Forelimb muscle (tissue), 1 donor: ENCODE measurements around the gene TMUB1. TPM values are rescaled to one million over a fixed set of nuclear protein-coding genes. Genes with fewer than 3 reads are reported as not detected.

Experiments used
- DNase-seq: peaks from one replicate; pipeline ENCODE4 v3.0.0-alpha.2; 2013; ENCODE audit warnings: low read depth
- polyA plus RNA-seq: library from polyadenylated mRNA; unstranded; fragments of 120-200 nt; gene quantifications from one replicate; pipeline ENCODE4 v1.2.1, GENCODE V29; 2013; ENCODE audit not compliant: insufficient read length

The TMUB1 gene
- polyA plus RNA-seq, 1 donor, result 41.6 TPM

- no peak for DNase-seq
Observed at GRCh38 chr7:151070574-151070960, 12.7 kb downstream of the TMUB1 start.

DNA sequence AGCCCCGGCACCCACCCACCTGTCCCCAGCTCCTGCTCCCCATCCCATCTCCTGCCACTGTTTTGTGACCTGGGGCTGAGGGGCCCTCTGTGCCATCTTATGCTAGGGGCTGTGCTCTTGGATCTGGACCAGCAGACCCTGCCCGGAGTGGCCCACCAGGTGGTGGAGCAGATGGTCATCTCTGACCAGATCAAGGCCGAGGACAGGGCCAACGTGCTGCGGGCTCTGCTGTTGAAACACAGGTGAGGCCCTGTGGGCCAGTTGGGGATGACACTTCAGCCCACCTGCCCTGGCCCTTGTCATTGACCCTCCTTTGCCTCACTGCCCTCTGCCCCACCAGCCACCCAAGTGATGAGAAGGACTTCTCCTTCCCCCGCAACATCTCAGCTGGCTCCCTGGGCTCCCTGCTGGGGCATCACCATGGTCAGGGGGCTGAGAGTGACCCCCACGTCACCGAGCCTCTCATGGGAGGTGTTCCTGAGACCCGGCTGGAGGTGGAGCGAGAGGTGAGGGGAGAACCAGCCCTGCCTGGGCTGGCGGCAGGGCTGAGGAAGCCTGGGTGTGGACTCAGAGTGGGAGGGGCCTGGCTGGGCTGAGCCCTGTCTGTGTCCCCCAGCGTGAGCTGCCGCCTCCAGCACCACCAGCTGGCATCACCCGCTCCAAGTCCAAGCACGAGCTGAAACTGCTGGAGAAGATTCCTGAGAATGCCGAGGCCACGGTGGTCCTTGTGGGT lies 13.3 kb downstream of the TMUB1 start:
- DNase-seq, result no peak

DNA sequence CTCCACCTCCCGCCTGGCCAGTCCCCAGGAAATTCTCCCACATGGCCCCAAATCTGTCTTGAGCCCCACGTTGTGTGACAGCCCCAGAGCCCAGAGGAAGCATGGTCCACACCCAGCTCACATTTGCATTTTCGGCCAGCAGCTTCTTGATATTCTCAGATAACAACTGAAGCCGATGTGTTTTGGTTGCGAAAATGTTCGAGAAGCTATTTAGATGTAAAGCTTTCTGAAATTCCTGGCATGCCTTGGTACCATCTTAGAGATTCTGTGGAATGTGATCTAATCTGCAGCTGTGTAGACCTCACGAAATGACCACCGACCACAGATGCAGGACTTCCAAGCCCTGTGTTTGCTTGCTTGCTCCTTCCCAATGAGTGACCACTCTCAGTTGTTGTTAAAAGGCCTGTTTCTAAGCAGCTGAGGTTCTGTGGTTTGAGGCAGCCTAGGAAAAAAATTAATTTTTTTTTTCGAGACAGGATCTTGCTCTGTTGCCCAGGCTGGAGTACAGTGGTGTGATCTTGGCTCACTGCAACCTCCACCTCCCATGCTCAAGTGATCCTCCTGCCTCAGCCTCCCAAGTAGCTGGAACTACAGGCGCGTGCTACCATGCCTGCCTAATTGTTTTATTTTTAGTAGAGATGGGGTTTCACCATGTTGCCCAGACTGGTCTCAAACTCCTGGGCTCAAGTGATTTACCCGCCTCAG lies 15.1 kb downstream of the TMUB1 start:
- DNase-seq, result no peak

DNA sequence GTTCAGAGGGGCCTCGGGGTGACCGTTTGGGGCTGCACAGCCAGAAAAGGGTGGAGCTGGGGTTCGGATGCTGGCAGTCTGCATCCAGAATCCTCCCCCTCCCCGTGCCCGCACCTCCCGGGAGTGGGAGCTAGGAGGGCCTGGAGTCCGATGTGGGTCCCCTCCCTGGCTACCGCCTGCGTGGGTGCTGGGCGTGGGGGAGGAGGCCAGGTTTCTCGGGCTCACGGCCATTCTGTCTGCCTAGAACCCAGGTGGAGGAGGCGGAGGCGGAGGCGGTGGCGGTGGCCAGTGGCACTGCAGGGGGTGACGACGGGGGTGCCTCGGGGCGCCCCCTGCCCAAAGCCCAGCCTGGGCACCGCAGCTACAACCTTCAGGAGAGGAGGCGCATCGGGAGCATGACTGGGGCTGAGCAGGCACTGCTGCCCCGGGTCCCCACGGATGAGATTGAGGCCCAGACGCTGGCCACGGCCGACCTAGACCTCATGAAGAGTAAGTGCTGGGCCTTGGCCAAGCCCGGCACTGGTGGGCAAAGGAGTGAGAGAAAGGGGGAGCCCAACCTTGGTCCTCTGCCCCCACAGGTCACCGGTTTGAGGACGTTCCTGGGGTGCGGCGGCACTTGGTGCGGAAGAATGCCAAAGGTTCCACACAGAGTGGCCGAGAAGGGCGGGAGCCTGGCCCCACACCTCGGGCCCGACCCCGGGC lies 16.9 kb downstream of the TMUB1 start:
- DNase-seq, result no peak

- DNase-seq, result no peak
Observed at GRCh38 chr7:151065516-151065915, 17.8 kb downstream of the TMUB1 start.

DNA sequence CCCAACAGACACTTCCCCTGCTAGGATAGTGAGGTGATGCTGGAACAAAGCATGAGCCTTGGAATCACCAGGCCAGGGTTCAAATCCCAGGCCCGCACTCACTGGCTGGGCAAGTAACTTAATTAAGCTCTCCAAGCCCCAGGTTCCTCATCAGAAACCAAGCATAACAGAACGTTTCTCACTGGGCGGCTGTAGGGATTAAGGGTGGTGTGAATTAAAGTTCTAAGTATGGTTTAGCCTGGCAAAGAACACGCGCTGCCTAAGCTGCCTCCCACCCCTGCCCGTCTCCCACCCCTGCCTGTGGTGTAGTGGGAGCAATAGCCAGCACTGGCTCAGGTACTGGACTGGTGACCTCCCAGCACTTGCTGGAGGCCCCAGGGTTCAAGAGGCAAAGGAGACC lies 18.3 kb downstream of the TMUB1 start:
- DNase-seq, result no peak

- DNase-seq, result no peak
Observed at GRCh38 chr7:151064454-151064853, 18.8 kb downstream of the TMUB1 start.

GRCh38 chr7:151063212-151063561 lies 20.1 kb downstream of the TMUB1 start:
- no peak for DNase-seq

- DNase-seq, result no peak
Observed at GRCh38 chr7:151062399-151063211, 20.7 kb downstream of the TMUB1 start.

DNA sequence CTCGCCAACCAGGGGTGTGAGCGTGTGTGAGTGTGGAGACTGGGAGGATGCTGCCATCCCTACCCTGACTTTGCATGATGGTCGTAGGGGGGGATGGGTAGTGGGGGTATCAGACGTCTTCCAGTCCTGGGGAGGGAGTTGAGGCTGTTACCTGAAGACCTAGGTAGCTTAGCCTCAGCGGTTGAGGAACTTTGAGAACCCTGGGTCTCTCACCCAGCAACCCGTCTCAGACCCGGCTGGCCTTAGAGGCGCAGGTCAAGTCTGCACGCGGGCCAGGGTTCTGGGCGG lies 21.2 kb downstream of the TMUB1 start:
- no peak for DNase-seq

- DNase-seq, result no peak
Observed at GRCh38 chr7:151061213-151062110, 21.8 kb downstream of the TMUB1 start.

DNA sequence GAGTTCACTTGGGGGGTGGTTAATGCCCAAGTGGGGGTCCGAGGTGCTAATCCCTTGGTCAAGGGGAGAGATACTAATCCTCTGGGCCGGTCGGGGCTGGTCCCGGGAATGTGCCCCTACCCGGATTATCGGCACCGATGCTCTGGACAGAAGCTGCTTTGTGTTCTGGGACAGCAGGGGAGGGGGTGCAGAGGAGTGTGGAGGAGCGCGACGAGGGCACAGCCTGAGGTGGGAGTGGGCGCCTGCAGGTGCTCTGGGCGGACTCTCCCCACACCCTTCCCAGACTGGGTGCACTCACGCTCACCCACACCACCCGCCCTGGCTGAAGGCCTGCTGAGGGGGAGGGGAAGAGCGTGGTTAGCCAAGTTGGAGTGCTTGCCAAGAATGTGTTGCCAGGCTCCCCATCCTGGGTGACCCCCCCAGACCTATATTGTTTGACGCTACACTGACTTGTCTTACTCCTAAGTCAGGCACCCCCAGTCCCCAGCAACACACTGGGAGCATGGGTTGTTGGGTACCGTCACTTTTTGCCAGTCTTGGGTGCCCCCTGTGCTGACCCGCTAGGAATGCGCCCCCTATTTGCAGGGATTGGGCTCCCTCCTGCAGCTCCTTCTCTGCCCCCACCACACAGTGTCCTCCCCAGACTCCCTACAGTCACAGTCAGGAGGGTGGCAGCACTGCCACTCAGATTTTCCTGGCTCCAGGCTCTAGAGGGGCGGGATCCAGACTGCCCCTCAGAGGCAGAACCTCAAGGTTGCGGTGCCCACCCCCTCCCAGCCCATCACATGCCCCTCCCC lies 22.7 kb downstream of the TMUB1 start:
- no peak for DNase-seq

GRCh38 chr7:151060113-151060415 lies 23.2 kb downstream of the TMUB1 start:
- no peak for DNase-seq

DNA sequence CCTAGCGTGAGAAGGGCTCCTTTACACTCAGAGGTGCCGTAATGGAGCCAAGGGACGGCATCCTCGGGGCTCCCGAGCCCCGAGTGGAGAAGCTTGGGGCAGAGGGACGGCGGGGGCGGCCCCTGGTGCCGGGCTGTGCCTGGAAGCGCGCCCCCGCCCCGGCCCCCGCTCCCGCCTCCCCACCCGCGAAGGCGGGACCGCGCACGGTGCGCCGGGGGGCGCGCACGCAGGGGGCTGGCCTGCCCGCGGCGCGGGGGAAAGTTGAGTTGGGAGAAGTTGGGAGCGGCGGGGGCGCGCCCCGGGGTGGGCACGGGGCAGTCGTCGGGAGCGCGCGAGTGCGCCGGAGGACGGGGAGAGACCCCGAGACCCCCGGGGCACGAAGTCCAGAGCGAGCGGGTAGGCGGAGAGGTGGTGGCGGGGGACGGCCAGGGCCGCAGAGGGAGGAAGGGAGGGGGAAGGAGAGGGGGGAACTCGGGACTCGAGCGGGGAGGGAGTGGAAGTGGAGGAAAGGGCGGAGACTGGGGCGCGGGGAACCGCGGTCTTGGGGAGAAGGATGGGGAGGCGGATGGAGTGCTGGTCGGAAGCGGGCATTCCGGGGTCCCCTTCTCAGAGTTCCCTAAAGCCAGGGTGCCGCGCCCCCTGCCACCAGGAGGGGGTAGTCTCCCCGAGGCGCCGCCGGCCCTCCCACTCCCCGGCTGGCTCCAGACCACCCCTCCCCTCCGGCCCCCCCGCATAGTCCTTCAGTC lies 23.8 kb downstream of the TMUB1 start, which contains the start of gene SLC4A2:
TSS of gene SLC4A2 (plus strand) at position 223 of the 746 bp plus-strand sequence. CDS start 2,399 bp downstream, outside the sequence.
- DNase-seq, result peak; percentile 52

DNA sequence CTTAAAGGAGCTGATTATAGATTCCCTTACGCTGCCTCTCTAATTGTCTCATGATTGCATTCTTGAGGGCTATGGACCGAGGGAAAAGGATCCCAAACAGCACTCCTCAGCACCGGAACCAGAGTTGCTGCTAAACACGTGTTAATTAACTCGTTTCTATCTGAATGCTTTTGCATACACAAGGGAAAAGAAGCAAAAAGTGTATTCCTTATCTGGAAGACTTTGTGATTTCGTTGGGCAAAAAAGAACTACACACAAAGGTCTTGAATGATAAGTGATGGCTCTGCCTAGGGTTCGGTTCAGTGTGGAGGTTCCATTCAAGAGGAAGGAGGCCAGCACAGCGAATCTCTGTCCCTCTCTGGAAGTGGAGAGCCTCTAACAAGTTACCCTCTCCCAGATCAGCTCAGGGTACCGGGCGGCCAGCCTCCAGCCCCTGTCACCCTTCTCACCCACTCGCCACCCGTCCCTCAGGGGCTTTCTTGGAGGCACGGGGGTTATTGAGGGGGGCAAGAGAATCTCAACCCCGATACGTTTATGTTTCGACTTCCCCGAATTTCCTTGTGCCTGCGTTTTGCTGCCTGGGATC lies 24.4 kb downstream of the TMUB1 start:
- no peak for DNase-seq

DNA sequence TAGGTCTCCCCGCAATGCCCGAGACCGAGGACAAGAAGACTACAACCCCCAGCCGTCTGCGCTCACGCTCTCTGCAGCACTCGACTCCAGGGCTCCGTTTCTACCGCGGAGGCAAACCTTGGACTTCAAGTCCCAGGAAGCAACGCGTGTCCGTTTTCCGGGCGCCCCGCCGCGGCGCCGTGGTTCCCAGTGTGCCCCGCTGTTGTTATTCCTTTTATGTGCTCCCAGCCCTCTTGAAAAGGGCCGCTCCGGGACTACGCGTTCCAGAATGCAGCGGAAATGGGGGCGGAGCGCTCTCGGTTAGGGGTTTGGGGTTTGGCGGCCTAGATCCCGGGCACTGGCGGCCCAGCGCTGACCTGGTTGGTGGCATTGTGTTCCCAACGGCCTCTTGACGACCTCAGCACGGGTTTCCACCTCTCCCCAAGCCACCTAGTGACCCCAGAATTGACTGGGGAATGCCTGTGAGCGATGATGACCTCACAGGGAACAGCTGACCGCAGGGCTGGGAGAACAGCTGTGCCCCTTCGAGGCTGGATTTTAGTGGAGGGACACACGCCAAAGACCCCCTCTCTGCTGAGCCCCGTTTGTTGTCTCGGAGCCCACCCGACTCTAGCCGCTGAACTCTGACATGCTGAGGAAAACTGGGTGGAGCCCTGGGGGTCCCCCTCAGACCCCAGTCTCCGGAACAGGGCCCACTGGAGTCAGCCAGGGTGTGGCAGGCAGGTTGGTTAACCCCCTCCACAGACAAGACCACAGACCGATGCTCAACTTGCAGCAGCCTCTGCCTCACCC lies 25.1 kb downstream of the TMUB1 start:
- DNase-seq, result peak; percentile 98

- no peak for DNase-seq
Observed at GRCh38 chr7:151057506-151057988, 25.7 kb downstream of the TMUB1 start, which contains the start of gene CDK5. CDK5 (minus strand) TSS chr7:151057897; CDS start chr7:151057848, 49 bp downstream.
